H1 (cell line): ENCODE results near the gene MILR1. TPM values are rescaled to one million over a fixed set of nuclear protein-coding genes. Genes with fewer than 3 reads are reported as not detected.

ENCODE experiments used
- BACH1 ChIP-seq: IDR thresholded peaks from 2 replicates; pipeline ENCODE4 v1.6.1; 2012; ENCODE audit warnings: low read length, improper control_type of control experiment
- E2F6 ChIP-seq: IDR thresholded peaks from 2 replicates; pipeline ENCODE4 v1.6.1; 2012; ENCODE audit warnings: inconsistent platforms
- POLR2AphosphoS5 ChIP-seq: IDR thresholded peaks from 2 replicates; pipeline ENCODE4 v1.6.1; 2011; ENCODE audit warnings: low read depth, low read length
- SIRT6 ChIP-seq: IDR thresholded peaks from one replicate; pipeline ENCODE4 v1.7.1; 2012; ENCODE audit warnings: low read length, inconsistent platforms
- SUZ12 ChIP-seq: fragments of 200-600 bp; sonication (generic); IDR thresholded peaks from 2 replicates; pipeline ENCODE4 v1.6.1; 2012; ENCODE audit warnings: mild to moderate bottlenecking, inconsistent platforms, low read length, moderate library complexity, mixed read lengths
- TAF1 ChIP-seq: IDR thresholded peaks from 2 replicates; pipeline ENCODE4 v1.6.1; 2011; ENCODE audit warnings: mild to moderate bottlenecking, low read depth, low read length
- USF2 ChIP-seq: IDR thresholded peaks from 2 replicates; pipeline ENCODE4 v1.6.1; 2011; ENCODE audit warnings: low read length, improper control_type of control experiment
- YY1 ChIP-seq: IDR thresholded peaks from 2 replicates; pipeline ENCODE4 v1.6.1; 2011; ENCODE audit warnings: low read depth, mild to moderate bottlenecking, low read length
- polyA plus RNA-seq, 7 experiments: library from polyadenylated mRNA; depleted of rRNA in 3 of 7; stranded (reverse) in 5 of 7; unstranded in 2 of 7; fragments of >200 nt in 5 of 7; fragments of 200-250 nt in 2 of 7; gene quantifications; 1 replicate in 5 of 7; 2 replicates in 1 of 7; 4 replicates in 1 of 7; pipeline versions ENCODE4 v1.2.1 to v1.2.3, GENCODE V29; 2011 to 2013; ENCODE audit warnings: missing spikeins in 2 of 7, mixed read lengths in 2 of 7
- total RNA-seq: library from RNA; stranded (reverse); fragmentation: NEBNext Ultra II Directional; extraction: Animal tissue kit (Norgen Biotek cat#: 25700); gene quantifications from 2 replicates; pipeline ENCODE4 v1.2.1, GENCODE V29; 2021

The MILR1 gene
- total and polyA plus RNA-seq, 2 of the 8 experiments (the other 6 are each of a cell fraction or from before 2014, with no cell fraction given): not detected

- TF ChIP-seq E2F6 (no peak), YY1 (no peak), TAF1 (no peak), SIRT6 (no peak), BACH1 (no peak), USF2 (no peak), POLR2AphosphoS5 (no peak), SUZ12 (no peak)
- TF ChIP-seq, all 59 proteins: peak for 0
Measured at GRCh38 chr17:64477849-64478248, 28.9 kb downstream of the MILR1 start (continued).
